Coronary artery (tissue), 2 donors: Measurements from ENCODE around the gene RAD23A.
A peak's percentile ranks its signal among the peaks of the same experiment; 100 is the strongest.

Experiments
- DNase-seq: peaks from one replicate; pipeline ENCODE4 v3.0.0-alpha.2; 2017; ENCODE audit warnings: low spot score
- H3K27ac ChIP-seq, 2 donors: fragments of 200-600 bp; sonication (generic); one replicate each; pipeline ENCODE4 v1.5.1; 2016 to 2019
- H3K4me3 ChIP-seq: fragments of 200-600 bp; sonication (generic); 2 replicates; pipeline ENCODE4 v1.5.1; 2016; ENCODE audit warnings: mild to moderate bottlenecking, moderate library complexity
- TF ChIP-seq, protein P1 (sequence below): fragments of 200-600 bp; sonication (generic); IDR thresholded peaks from one replicate; pipeline ENCODE4 v1.5.1; 2019; ENCODE audit warnings: antibody characterized with exemption

RAD23A gene

DNA sequence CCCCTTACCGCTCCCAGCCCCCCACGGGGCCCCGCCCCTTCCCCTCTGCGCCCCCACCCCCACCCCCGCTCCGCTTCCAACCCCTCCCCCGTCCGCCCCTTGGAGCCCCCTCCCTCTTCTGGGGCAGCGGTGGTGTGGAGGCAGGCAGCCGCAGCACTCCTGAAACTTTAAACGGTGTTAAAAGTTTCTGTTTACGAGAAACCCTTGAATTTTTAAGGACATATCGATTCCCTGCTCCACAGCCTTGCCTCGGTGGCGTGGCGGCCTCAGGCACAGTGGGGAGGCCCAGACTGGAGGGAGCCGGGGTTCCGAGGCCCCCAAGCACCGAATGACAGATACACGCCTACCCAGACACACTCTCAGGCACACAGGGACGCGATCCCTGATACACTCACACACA is 44.8 kb downstream of the RAD23A start:
- Histone ChIP-seq H3K4me3 (no peak overlapping the region), H3K27ac (no peak overlapping the region)
- no peak for DNase-seq
- TF ChIP-seq, protein P1, sequence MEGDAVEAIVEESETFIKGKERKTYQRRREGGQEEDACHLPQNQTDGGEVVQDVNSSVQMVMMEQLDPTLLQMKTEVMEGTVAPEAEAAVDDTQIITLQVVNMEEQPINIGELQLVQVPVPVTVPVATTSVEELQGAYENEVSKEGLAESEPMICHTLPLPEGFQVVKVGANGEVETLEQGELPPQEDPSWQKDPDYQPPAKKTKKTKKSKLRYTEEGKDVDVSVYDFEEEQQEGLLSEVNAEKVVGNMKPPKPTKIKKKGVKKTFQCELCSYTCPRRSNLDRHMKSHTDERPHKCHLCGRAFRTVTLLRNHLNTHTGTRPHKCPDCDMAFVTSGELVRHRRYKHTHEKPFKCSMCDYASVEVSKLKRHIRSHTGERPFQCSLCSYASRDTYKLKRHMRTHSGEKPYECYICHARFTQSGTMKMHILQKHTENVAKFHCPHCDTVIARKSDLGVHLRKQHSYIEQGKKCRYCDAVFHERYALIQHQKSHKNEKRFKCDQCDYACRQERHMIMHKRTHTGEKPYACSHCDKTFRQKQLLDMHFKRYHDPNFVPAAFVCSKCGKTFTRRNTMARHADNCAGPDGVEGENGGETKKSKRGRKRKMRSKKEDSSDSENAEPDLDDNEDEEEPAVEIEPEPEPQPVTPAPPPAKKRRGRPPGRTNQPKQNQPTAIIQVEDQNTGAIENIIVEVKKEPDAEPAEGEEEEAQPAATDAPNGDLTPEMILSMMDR, result no peak

DNA sequence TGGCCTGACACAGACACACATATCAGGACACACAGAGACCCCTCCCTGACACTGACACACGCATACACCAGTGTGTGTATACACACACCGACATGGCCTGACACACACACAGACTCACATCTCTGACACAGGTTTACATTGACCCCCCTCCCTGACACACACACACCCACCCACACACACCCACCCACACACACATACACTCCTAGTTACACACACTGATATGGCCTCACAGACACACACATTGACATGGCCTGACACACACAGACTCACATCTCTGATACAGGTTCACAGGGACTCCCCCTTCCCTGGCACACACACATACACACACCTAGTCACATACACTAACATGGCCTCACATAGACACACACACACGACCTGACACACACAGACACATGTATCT is 45.2 kb downstream of the RAD23A start:
- no peak for DNase-seq
- no peak overlapping the region for H3K27ac ChIP-seq
- TF ChIP-seq, protein P1, result no peak
- no peak overlapping the region for H3K4me3 ChIP-seq

DNA sequence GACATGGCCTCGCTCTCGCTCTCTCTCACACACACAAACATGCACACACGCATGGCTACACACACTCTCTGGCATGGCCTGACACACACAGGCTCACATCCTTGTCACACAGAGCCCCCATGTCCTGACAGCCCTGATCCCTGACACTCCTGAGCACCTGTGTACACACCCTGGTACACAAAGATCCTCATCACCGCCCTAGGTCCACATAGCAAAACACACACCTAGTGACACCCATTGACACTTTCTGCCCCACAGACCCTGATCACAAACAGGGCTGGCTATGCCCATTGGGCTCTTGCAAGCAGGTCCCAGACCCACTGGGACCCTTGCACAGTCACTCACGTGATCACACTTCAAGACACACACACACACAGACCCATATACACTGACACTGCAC is 45.6 kb downstream of the RAD23A start:
- DNase-seq, result no peak
- Histone ChIP-seq H3K27ac (no peak overlapping the region), H3K4me3 (no peak overlapping the region)
- TF ChIP-seq, protein P1, result no peak

DNA sequence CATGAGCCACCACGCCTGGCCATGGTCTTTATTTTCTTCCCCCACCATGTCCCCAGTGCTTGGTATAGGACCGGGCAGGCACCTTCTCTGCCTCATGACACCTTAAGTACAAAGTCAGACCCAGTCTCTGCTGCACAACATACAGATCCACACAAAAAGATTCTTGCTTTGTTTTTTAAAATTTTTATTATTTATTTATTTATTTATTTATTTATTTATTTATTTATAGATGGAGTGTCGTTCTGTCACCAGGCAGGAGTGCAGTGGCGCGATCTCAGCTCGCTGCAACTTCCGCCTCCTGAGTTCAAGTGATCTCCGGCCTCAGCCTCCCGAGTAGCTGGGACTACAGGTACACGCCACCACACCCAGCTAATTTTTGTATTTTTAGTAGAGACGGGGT is 47.1 kb downstream of the RAD23A start:
- TF ChIP-seq, protein P1, result no peak
- DNase-seq, result no peak
- Histone ChIP-seq H3K27ac (no peak overlapping the region), H3K4me3 (no peak overlapping the region)

DNA sequence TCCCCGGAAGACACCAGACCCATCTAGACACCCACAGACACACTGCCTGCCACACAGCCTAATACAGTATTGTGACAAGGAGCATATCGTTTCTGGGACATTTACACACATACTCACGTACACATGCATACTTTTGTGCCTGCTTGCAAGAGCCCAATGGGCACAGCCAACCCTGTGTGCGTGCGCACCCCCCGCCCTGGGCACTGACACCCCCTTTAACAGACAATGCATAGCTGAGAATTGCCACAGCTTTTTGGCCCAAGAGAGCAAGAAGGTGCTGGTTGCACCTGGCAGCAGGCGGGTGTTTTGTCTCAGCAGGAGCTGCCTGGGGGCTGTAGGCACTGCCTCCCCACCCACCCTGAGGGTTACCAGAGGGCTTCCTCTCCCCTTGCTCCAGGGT is 47.9 kb downstream of the RAD23A start:
- DNase-seq, result no peak
- Histone ChIP-seq H3K27ac (peak overlapping the region in 1 of 2 donors; percentile 22), H3K4me3 (no peak overlapping the region)
- TF ChIP-seq, protein P1, result no peak

DNA sequence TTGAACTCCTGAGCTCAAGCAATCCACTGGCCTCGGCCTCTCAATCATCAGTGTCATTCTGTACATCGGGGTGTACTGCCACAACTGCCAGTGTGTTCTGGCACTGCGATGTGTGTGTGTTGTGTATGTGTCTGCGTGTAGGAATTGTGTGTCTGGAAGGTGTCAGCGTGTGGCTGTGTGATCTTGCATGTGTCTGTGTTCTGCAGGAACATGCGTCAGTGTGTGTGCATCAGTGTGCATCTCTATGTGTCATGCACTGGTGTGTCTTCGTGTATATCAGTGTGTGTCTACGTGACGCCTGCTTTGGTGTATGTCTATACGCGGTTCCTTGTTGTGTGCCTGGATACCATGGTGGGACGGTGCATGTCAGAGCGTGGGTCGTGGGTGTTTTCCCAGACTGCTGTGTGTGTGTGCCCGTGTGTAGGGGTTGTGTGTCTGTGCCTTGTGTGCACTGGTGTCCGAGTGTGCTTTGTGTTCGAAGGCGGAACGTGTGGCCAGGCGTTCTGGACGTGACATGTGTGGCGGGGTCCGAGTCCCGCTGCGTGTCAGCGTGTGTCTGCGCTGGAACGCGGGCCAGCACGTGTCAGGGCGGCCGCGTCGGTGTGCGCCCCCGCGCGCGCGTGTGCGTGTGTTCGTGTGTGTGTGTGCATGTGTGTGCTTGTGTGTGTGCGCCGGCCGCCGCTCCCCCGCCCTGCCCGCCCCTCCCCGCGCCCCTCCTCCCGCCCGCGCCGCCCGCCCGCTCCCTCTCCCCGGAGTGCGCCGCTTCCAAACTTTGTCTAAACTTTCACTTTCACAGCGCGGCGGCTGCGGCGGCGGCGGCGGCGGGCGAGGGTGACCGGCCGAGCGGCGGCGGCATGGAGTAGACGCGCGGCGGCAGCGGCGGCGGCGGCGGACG is 49.3 kb downstream of the RAD23A start, which contains the start of gene NFIX:
NFIX (plus strand) TSS at position 775 of the 895 bp plus-strand sequence. CDS start 363 bp downstream, outside the sequence.
- H3K27ac ChIP-seq, result peak within 1 kb of the TSS; percentile 94
- peak within 1 kb of the TSS; percentile 99 for H3K4me3 ChIP-seq
- TF ChIP-seq, protein P1, result no peak
- peak; percentile 79 for DNase-seq
